ENCODE data around the gene G0S2. TPM values are rescaled to one million over a fixed set of nuclear protein-coding genes. Genes with fewer than 3 reads are reported as not detected.

Gene G0S2
- total and polyA plus RNA-seq, 3 experiments from 2014 or later, result 3.8 to 4.5 TPM; not detected in 1

DNA sequence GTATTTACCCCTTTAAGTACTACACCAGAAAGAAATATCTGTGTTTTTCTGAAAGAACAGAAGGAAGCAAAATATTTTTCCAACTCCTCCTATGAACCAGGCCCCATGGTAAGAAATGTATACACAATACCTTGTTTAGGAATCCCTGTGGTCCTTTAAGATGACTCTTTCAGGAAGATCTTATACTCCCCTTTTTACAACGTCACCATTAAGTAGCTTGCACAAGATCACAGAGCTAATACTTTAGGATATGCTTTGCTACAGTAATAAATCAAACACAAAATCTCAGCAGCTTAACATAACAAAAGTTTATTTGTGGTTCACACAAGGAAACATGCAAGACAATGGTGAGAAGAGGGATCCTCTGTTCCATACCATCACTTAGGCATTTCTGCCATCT is 14.1 kb upstream of the G0S2 start:
- Histone ChIP-seq H3K36me3 (ENCODE audit: insufficient read depth, low read length) (no peaks in the 10 kb centered on the region), H3K27ac (ENCODE audit: low read depth, low read length) (no peak overlapping the region), H3K9me3 (ENCODE audit: low read length) (no peaks in the 10 kb centered on the region), H3K4me1 (ENCODE audit: insufficient read depth, low read length) (no peaks in the 10 kb centered on the region), H3K4me3 (ENCODE audit: low read length) (no peak overlapping the region), H3K27me3 (ENCODE audit: insufficient read depth, low read length, poor library complexity, severe bottlenecking) (no peaks in the 10 kb centered on the region)
- H3K9me3 Mint-ChIP-seq, result no peaks in the 10 kb centered on the region
- ChIA-PET POLR2A (no interaction called here), CTCF (no interaction called here)
- DNase-seq, result no peak
- H3K4me3 Mint-ChIP-seq, result no peak overlapping the region
- H3K27me3 Mint-ChIP-seq, result peaks cover 4 to 5% of the 10 kb centered on the region in 2 donors
- peaks cover 5 to 10% (median 6%) of the 10 kb centered on the region in 3 donors for H3K4me1 Mint-ChIP-seq
- peak overlapping the region in 1 of 8 donors; percentile 25 for H3K27ac Mint-ChIP-seq
- peaks cover 0 to 1% (median 0%) of the 10 kb centered on the region in 3 donors for H3K36me3 Mint-ChIP-seq

DNA sequence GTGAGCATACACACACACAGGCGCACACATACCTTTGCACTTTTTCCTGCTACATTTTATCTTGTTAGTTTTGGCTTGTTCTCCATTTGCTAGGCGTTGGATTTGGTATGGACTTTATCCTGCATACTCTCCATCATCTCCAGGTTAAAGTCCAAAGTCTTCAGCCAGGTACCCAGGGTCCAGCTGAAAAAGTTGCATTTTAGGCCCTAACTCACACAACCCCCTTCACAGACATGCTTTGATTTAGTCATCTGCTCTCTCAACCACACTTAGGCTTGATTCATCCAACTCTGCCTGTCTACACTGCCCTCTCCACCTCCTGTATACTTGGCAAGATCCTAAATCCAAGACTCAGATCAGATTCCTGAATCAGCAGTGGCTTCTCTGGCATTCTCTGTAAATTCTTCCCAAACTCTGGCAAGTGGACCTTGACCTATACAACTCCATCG is 12.3 kb upstream of the G0S2 start:
- Histone ChIP-seq H3K4me3 (ENCODE audit: low read length) (no peak overlapping the region), H3K9me3 (ENCODE audit: low read length) (no peaks in the 10 kb centered on the region), H3K27me3 (ENCODE audit: insufficient read depth, low read length, poor library complexity, severe bottlenecking) (no peaks in the 10 kb centered on the region), H3K4me1 (ENCODE audit: insufficient read depth, low read length) (no peaks in the 10 kb centered on the region), H3K36me3 (ENCODE audit: insufficient read depth, low read length) (no peaks in the 10 kb centered on the region), H3K27ac (ENCODE audit: low read depth, low read length) (no peak overlapping the region)
- Mint-ChIP-seq H3K9me3 (no peaks in the 10 kb centered on the region), H3K27ac (peak overlapping the region in 1 of 8 donors; percentile 46), H3K27me3 (peaks cover 2 to 5% of the 10 kb centered on the region in 2 donors), H3K36me3 (peaks cover 0 to 1% (median 0%) of the 10 kb centered on the region in 3 donors), H3K4me1 (peaks cover 5 to 10% (median 6%) of the 10 kb centered on the region in 3 donors), H3K4me3 (no peak overlapping the region)
- ChIA-PET CTCF (no interaction called here), POLR2A (no interaction called here)
- no peak for DNase-seq

DNA sequence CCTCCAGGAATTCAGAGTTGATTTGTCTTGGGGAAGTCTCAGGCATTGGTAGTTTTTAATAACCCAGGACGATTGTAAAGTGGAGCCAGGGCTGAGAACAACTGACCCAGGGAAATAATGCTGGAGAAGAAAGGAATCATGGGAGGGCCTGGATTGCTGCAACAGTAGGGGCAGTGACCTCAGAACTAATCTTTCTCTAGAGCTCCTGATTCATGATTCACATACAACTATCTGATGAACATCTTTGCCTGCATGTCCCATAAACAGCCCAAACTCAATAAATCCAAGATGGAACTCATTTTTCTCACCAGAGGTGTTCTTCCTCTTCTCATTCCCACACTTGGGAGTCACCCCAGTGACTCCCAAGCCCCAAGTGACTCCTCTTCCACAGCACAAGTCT is 8.1 kb upstream of the G0S2 start:
- Mint-ChIP-seq H3K27me3 (peaks cover 0 to 2% of the 10 kb centered on the region in 2 donors), H3K4me3 (no peak overlapping the region), H3K36me3 (peaks cover 0 to 4% (median 1%) of the 10 kb centered on the region in 3 donors), H3K4me1 (peaks cover 0 to 9% (median 0%) of the 10 kb centered on the region in 3 donors), H3K9me3 (no peaks in the 10 kb centered on the region), H3K27ac (no peak overlapping the region)
- H3K4me3 ChIP-seq (ENCODE audit: low read length), result no peak overlapping the region
- ChIA-PET POLR2A (no interaction called here), CTCF (no interaction called here)
- no peak for DNase-seq
- no peaks in the 10 kb centered on the region for H3K4me1 ChIP-seq (ENCODE audit: insufficient read depth, low read length)
- no peak overlapping the region for H3K27ac ChIP-seq (ENCODE audit: low read depth, low read length)
- H3K9me3 ChIP-seq (ENCODE audit: low read length), result no peaks in the 10 kb centered on the region
- no peaks in the 10 kb centered on the region for H3K27me3 ChIP-seq (ENCODE audit: insufficient read depth, low read length, poor library complexity, severe bottlenecking)
- no peaks in the 10 kb centered on the region for H3K36me3 ChIP-seq (ENCODE audit: insufficient read depth, low read length)

- H3K27me3 ChIP-seq (ENCODE audit: insufficient read depth, low read length, poor library complexity, severe bottlenecking), result no peaks in the 10 kb centered on the region
- H3K36me3 Mint-ChIP-seq, result peaks cover 0 to 4% (median 1%) of the 10 kb centered on the region in 3 donors
- CTCF ChIA-PET, result no interaction called here
- no peak overlapping the region for H3K27ac Mint-ChIP-seq
- no peaks in the 10 kb centered on the region for H3K9me3 Mint-ChIP-seq
- no peak overlapping the region for H3K4me3 ChIP-seq (ENCODE audit: low read length)
- peaks cover 0 to 2% of the 10 kb centered on the region in 2 donors for H3K27me3 Mint-ChIP-seq
- no peaks in the 10 kb centered on the region for H3K36me3 ChIP-seq (ENCODE audit: insufficient read depth, low read length)
- DNase-seq, result no peak
- H3K9me3 ChIP-seq (ENCODE audit: low read length), result no peaks in the 10 kb centered on the region
- H3K27ac ChIP-seq (ENCODE audit: low read depth, low read length), result no peak overlapping the region
- no peak overlapping the region for H3K4me3 Mint-ChIP-seq
- H3K4me1 ChIP-seq (ENCODE audit: insufficient read depth, low read length), result no peaks in the 10 kb centered on the region
- peaks cover under 1 to 10% (median 1%) of the 10 kb centered on the region in 3 donors for H3K4me1 Mint-ChIP-seq
- POLR2A ChIA-PET, result no interaction called here
Observed at GRCh38 chr1:209667708-209668107, 7.5 kb upstream of the G0S2 start.

DNA sequence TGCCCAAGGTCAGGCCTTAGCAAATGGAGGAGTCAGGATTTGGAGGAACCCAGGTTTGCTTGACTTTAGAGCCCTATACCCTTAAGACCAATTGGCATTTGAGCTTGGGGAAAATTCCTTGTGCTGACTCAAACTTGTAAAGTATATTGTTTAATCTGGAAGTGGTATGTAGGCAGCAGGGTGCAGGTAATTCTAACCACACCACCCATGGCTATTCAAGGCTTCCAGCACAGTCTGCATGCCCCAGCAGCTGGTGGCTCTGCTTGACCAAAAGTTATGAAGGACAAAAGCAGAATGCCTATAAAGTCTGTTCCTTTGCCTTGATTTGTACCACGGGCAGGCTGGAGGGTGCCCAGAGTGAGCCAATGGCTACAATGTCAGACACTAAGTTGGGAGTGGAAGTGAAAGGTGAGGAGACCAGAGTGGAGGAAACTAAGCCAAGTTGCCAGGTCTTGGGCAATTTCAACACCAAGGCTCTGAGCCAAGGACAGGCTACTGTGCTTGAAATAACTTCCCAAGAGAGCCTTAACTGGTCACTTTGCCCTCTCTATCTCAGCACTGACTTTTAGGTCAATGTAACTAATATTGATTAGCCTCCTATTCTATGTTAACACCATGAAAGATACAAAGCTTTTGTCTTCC is 4.7 kb upstream of the G0S2 start:
- peaks cover 9 to 26% of the 10 kb centered on the region in 2 donors for H3K27me3 Mint-ChIP-seq
- H3K9me3 Mint-ChIP-seq, result no peaks in the 10 kb centered on the region
- no peak overlapping the region for H3K27ac Mint-ChIP-seq
- Histone ChIP-seq H3K4me1 (ENCODE audit: insufficient read depth, low read length) (peaks cover 25% of the 10 kb centered on the region), H3K4me3 (ENCODE audit: low read length) (no peak overlapping the region), H3K27ac (ENCODE audit: low read depth, low read length) (no peak overlapping the region), H3K36me3 (ENCODE audit: insufficient read depth, low read length) (no peaks in the 10 kb centered on the region), H3K9me3 (ENCODE audit: low read length) (no peaks in the 10 kb centered on the region), H3K27me3 (ENCODE audit: insufficient read depth, low read length, poor library complexity, severe bottlenecking) (peaks cover 9% of the 10 kb centered on the region)
- DNase-seq, result no peak
- no peak overlapping the region for H3K4me3 Mint-ChIP-seq
- ChIA-PET CTCF (no interaction called here), POLR2A (no interaction called here)
- H3K36me3 Mint-ChIP-seq, result peaks cover 0 to 4% (median 0%) of the 10 kb centered on the region in 3 donors
- peaks cover 25 to 36% (median 30%) of the 10 kb centered on the region in 3 donors for H3K4me1 Mint-ChIP-seq

GRCh38 chr1:209672705-209673630 is 2.2 kb upstream of the G0S2 start:
- peaks cover 0 to 4% (median 0%) of the 10 kb centered on the region in 3 donors for H3K36me3 Mint-ChIP-seq
- peaks cover 28 to 41% (median 41%) of the 10 kb centered on the region in 3 donors for H3K4me1 Mint-ChIP-seq
- no peaks in the 10 kb centered on the region for H3K36me3 ChIP-seq (ENCODE audit: insufficient read depth, low read length)
- H3K27me3 ChIP-seq (ENCODE audit: insufficient read depth, low read length, poor library complexity, severe bottlenecking), result peaks cover 9% of the 10 kb centered on the region
- H3K4me1 ChIP-seq (ENCODE audit: insufficient read depth, low read length), result peaks cover 25% of the 10 kb centered on the region
- H3K27me3 Mint-ChIP-seq, result peaks cover 11 to 48% of the 10 kb centered on the region in 2 donors
- peak overlapping the region in 5 of 8 donors; percentile 29 to 86 (median 60) for H3K27ac Mint-ChIP-seq
- no peak overlapping the region for H3K27ac ChIP-seq (ENCODE audit: low read depth, low read length)
- H3K4me3 ChIP-seq (ENCODE audit: low read length), result no peak overlapping the region
- H3K4me3 Mint-ChIP-seq, result peak overlapping the region in 2 of 7 donors; percentile 6 to 42
- CTCF ChIA-PET, result no interaction called here
- POLR2A ChIA-PET, result no interaction called here
- DNase-seq, result no peak
- H3K9me3 ChIP-seq (ENCODE audit: low read length), result no peaks in the 10 kb centered on the region
- H3K9me3 Mint-ChIP-seq, result no peaks in the 10 kb centered on the region

DNA sequence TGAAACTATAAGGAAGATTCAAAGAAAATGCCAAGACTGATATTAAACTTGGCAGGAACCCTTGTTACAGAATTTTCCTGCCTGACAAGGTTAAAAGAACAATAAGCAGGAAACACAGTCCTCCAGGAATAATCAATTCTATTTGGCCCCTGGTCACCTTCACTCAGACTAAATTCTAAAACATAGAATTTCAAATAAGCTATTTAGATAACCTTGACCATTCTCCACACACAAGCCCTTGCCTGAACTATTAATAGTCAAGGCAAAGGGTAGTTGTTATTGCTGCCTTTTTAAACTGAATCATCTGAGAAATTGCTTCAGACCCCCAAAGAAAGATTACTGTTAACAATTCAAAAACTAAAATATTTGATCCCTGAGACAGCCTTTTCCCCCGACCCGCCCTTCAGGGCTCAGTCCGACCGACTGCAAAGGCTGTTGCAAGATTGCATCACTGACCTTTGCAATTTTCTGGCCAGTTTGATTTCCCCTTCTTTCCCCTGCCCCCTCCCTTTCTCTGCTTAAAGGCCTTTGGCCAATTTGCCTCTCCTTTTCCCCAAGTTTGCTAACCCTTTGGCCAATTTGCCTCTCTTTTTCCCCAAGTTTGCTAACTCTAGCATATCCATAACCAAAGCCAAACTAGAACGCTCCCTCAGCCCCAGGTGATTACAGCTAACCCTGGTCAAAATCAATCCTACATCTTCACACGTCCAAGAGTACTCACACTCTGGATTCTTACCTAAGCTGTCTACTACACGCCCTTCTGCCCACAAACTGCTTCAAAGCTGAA is 1.4 kb upstream of the G0S2 start:
- H3K36me3 ChIP-seq (ENCODE audit: insufficient read depth, low read length), result no peaks in the 10 kb centered on the region
- Mint-ChIP-seq H3K36me3 (peaks cover 0 to 4% (median 0%) of the 10 kb centered on the region in 3 donors), H3K27ac (peak overlapping the region in 2 of 8 donors; percentile 14 to 78), H3K27me3 (peaks cover 13 to 54% of the 10 kb centered on the region in 2 donors), H3K4me3 (peak overlapping the region in 3 of 7 donors; percentile 66 to 70 (median 68)), H3K9me3 (no peaks in the 10 kb centered on the region), H3K4me1 (peaks cover 28 to 41% (median 41%) of the 10 kb centered on the region in 3 donors)
- no peaks in the 10 kb centered on the region for H3K9me3 ChIP-seq (ENCODE audit: low read length)
- no peak overlapping the region for H3K4me3 ChIP-seq (ENCODE audit: low read length)
- H3K27me3 ChIP-seq (ENCODE audit: insufficient read depth, low read length, poor library complexity, severe bottlenecking), result peaks cover 9% of the 10 kb centered on the region
- no peak for DNase-seq
- ChIA-PET CTCF (no interaction called here), POLR2A (no interaction called here)
- no peak overlapping the region for H3K27ac ChIP-seq (ENCODE audit: low read depth, low read length)
- peaks cover 25% of the 10 kb centered on the region for H3K4me1 ChIP-seq (ENCODE audit: insufficient read depth, low read length)
